SU-DHL-6 (cell line): ENCODE results near the gene FAM210A.

Experiments
- H2AFZ ChIP-seq: fragments of 200-600 bp; sonication (generic); 2 replicates; pipeline ENCODE4 v1.6.1; 2014; ENCODE audit warnings: low read depth, mild to moderate bottlenecking, moderate library complexity, mixed read lengths, antibody characterized with exemption, low read length; ENCODE audit not compliant: severe bottlenecking
- H3F3A ChIP-seq: fragments of 200-600 bp; shearing (Covaris generic); 2 replicates; pipeline ENCODE4 v1.6.0; 2016; ENCODE audit warnings: antibody characterized with exemption, mild to moderate bottlenecking; ENCODE audit not compliant: insufficient read depth
- H3K27ac ChIP-seq: fragments of 200-600 bp; sonication (generic); 2 replicates; pipeline ENCODE4 v1.5.1; 2016; ENCODE audit warnings: low read depth, mild to moderate bottlenecking, low read length, moderate library complexity, mixed read lengths
- H3K27me3 ChIP-seq: fragments of 200-600 bp; sonication (generic), shearing (Covaris generic); 2 replicates; pipeline ENCODE4 v1.6.0; 2014; ENCODE audit warnings: mild to moderate bottlenecking, low read length
- H3K36me3 ChIP-seq: fragments of 200-600 bp; sonication (generic); 2 replicates; pipeline ENCODE4 v1.6.1; 2014; ENCODE audit warnings: mild to moderate bottlenecking, low read length, mixed read lengths
- H3K4me2 ChIP-seq: fragments of 300-600, 200-600 bp; shearing (Covaris generic), sonication (generic); 2 replicates; pipeline ENCODE4 v1.6.0; 2014; ENCODE audit warnings: low read length, low read depth, mild to moderate bottlenecking; ENCODE audit not compliant: poor library complexity, severe bottlenecking
- H3K4me3 ChIP-seq: fragments of 200-600 bp; sonication (generic); 2 replicates; pipeline ENCODE4 v1.5.1; 2014; ENCODE audit warnings: antibody characterized with exemption, low read length, mild to moderate bottlenecking, mixed read lengths; ENCODE audit not compliant: insufficient read depth, poor library complexity, severe bottlenecking
- H3K79me2 ChIP-seq: fragments of 200-600 bp; sonication (generic); 2 replicates; pipeline ENCODE4 v1.6.1; 2014; ENCODE audit warnings: mild to moderate bottlenecking, low read length, moderate library complexity; ENCODE audit not compliant: insufficient read depth
- H3K9ac ChIP-seq: fragments of 200-600 bp; sonication (generic); 2 replicates; pipeline ENCODE4 v1.7.0; 2014; ENCODE audit warnings: mild to moderate bottlenecking, low read length
- H3K9me2 ChIP-seq: fragments of 200-600 bp; sonication (generic); replicated peaks from 2 replicates; pipeline ENCODE4 v1.6.1; 2014; ENCODE audit warnings: low read length; ENCODE audit not compliant: insufficient read depth
- H3K9me3 ChIP-seq: fragments of 200-600 bp; sonication (generic); 2 replicates; pipeline ENCODE4 v1.6.1; 2014; ENCODE audit warnings: low read length, mixed read lengths; ENCODE audit not compliant: insufficient read depth
- H4K20me1 ChIP-seq: fragments of 200-600 bp; sonication (generic); 2 replicates; pipeline ENCODE4 v1.6.1; 2014; ENCODE audit warnings: low read depth, mild to moderate bottlenecking, antibody characterized with exemption, low read length, moderate library complexity, mixed read lengths
- CTCF ChIP-seq: fragments of 200-600 bp; sonication (generic); IDR thresholded peaks from one replicate; pipeline ENCODE4 v1.5.1; 2017; ENCODE audit warnings: antibody characterized with exemption, mild to moderate bottlenecking, low read length, moderate library complexity; ENCODE audit not compliant: insufficient read depth, poor library complexity, severe bottlenecking
- EZH2phosphoT487 ChIP-seq: fragments of 200-600 bp; sonication (generic), shearing (Covaris generic); conservative IDR thresholded peaks from 2 replicates; pipeline ENCODE4 v1.6.1; 2018; ENCODE audit warnings: mild to moderate bottlenecking, antibody characterized with exemption, low read length, moderate library complexity, mixed read lengths

FAM210A gene

DNA sequence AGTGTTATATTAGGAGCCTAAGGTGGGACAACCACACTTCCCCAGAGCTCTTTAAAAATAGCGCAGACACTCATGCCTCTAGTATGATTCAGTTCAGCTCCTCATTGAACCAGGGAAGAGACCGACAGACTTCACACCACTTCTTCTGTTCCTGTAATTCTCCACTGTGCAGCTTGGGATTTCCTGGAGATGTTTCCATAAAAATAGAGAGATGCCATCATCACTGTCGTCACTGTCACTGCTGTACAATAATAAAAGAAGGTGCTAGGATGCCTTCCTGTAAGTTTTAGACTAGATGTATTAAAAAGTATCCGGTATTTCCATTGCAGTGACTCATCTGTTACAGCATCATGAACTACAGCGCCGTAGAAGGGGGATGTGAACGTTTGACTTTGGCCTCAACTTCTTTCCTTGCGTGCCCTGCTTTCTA lies 110.9 kb downstream of the FAM210A start:
- Histone ChIP-seq H3K9me3 (no peaks in the 10 kb centered on the region), H3K9ac (no peak overlapping the region), H3K4me2 (peak overlapping the region; percentile 90), H3K9me2 (no peaks in the 10 kb centered on the region), H3K36me3 (no peaks in the 10 kb centered on the region), H3F3A (peaks cover 25% of the 10 kb centered on the region), H2AFZ (no peak overlapping the region), H4K20me1 (no peaks in the 10 kb centered on the region), H3K4me3 (no peak overlapping the region), H3K27ac (peak overlapping the region; percentile 97; the same call in 1 of the 2 replicates), H3K79me2 (peaks cover 13% of the 10 kb centered on the region; the same call in 1 of the 2 replicates), H3K27me3 (no peaks in the 10 kb centered on the region)
- TF ChIP-seq EZH2phosphoT487 (no peak), CTCF (no peak)

- H3K9ac ChIP-seq, result peak overlapping the region; percentile 75
- peak overlapping the region; percentile 90 for H3K4me2 ChIP-seq
- peak overlapping the region; percentile 80 for H3K4me3 ChIP-seq
Measured at GRCh38 chr18:13614641-13615288, 111.6 kb downstream of the FAM210A start.

GRCh38 chr18:13613591-13614501 lies 112.5 kb downstream of the FAM210A start:
- peaks cover 29% of the 10 kb centered on the region for H3F3A ChIP-seq
- H3K79me2 ChIP-seq, result peaks cover 13% of the 10 kb centered on the region; the same call in 1 of the 2 replicates
- no peaks in the 10 kb centered on the region for H3K27me3 ChIP-seq
- peak overlapping the region; percentile 75 for H3K9ac ChIP-seq
- H3K9me3 ChIP-seq, result no peaks in the 10 kb centered on the region
- no peak for TF ChIP-seq EZH2phosphoT487
- peak overlapping the region; percentile 97 for H3K27ac ChIP-seq
- no peaks in the 10 kb centered on the region for H3K9me2 ChIP-seq
- H4K20me1 ChIP-seq, result no peaks in the 10 kb centered on the region
- no peaks in the 10 kb centered on the region for H3K36me3 ChIP-seq
- H3K4me3 ChIP-seq, result peak overlapping the region; percentile 80
- peak overlapping the region; percentile 90 for H3K4me2 ChIP-seq
- no peak overlapping the region for H2AFZ ChIP-seq

More at GRCh38 chr18:13614641-13615288, 111.6 kb downstream of the FAM210A start:
- no peaks in the 10 kb centered on the region for H3K27me3 ChIP-seq
- no peaks in the 10 kb centered on the region for H3K9me2 ChIP-seq
- H3K27ac ChIP-seq, result peak overlapping the region; percentile 97
- H3F3A ChIP-seq, result peaks cover 27% of the 10 kb centered on the region
- H3K79me2 ChIP-seq, result peaks cover 13% of the 10 kb centered on the region; the same call in 1 of the 2 replicates
- no peaks in the 10 kb centered on the region for H3K36me3 ChIP-seq
- no peak for TF ChIP-seq CTCF
- TF ChIP-seq EZH2phosphoT487, result no peak
- H4K20me1 ChIP-seq, result no peaks in the 10 kb centered on the region
- no peaks in the 10 kb centered on the region for H3K9me3 ChIP-seq
- H2AFZ ChIP-seq, result no peak overlapping the region
